Lower leg skin (tissue), 4 donors: ENCODE data around the gene TMEM200A. TPM values are rescaled to one million over a fixed set of nuclear protein-coding genes. Genes with fewer than 3 reads are reported as not detected.

Experiments
- DNase-seq, 2 donors: peaks; one replicate each; pipeline ENCODE4 v3.0.0-alpha.2; 2019; ENCODE audit warnings: low spot score in 2 of 2
- H3K4me3 ChIP-seq: fragments of 200-600 bp; sonication (generic); 2 replicates; pipeline ENCODE4 v1.5.1; 2017; ENCODE audit warnings: mild to moderate bottlenecking, low read depth; ENCODE audit not compliant: poor library complexity, severe bottlenecking
- CTCF ChIP-seq, 3 donors: fragments of 450-650 bp; IDR thresholded peaks; one replicate each; pipeline ENCODE4 v1.5.1; 2016; ENCODE audit warnings: antibody characterized with exemption in 3 of 3, mild to moderate bottlenecking in 3 of 3, moderate library complexity in 2 of 3
- POLR2A ChIP-seq, 2 donors: fragments of 450-650 bp; IDR thresholded peaks; one replicate each; pipeline ENCODE4 v1.6.1; 2016 to 2017; ENCODE audit warnings: antibody characterized with exemption in 2 of 2, mild to moderate bottlenecking in 1 of 2, moderate library complexity in 1 of 2
- WGBS, 2 donors: methylation state at CpG; one replicate each; pipeline ENCODE4 v1.1.5; 2018; 5-methylcytosine and 5-hydroxymethylcytosine counted together
- intact Hi-C: fragments of 100-400 bp; cut with DNase I; formaldehyde crosslinking; loops from one replicate; pipeline ENCODE4 v1.15.0; 2023; ENCODE audit warnings: low total_unique reads
- total RNA-seq, 4 donors: library from RNA; depleted of rRNA; stranded (reverse); fragments of >200 nt; gene quantifications; one replicate each; pipeline ENCODE4 v1.1.0, GENCODE V29; 2016

Gene TMEM200A
- total RNA-seq, 4 donors from 2014 or later = 0.23 to 1.6 (median 0.68) TPM

- TF ChIP-seq CTCF (IDR thresholded peaks at IDR 0.05) = no peak
- no peak for TF ChIP-seq POLR2A (IDR thresholded peaks at IDR 0.05)
- 53 to 77% methylated on average over 4 of the region's 4 CpGs for WGBS, 2 donors
- H3K4me3 ChIP-seq = no peak overlapping the region
- no peak for DNase-seq
- intact Hi-C loops = no loop called here
Measured at GRCh38 chr6:130362128-130362527, 3.7 kb upstream of the TMEM200A start.

DNA sequence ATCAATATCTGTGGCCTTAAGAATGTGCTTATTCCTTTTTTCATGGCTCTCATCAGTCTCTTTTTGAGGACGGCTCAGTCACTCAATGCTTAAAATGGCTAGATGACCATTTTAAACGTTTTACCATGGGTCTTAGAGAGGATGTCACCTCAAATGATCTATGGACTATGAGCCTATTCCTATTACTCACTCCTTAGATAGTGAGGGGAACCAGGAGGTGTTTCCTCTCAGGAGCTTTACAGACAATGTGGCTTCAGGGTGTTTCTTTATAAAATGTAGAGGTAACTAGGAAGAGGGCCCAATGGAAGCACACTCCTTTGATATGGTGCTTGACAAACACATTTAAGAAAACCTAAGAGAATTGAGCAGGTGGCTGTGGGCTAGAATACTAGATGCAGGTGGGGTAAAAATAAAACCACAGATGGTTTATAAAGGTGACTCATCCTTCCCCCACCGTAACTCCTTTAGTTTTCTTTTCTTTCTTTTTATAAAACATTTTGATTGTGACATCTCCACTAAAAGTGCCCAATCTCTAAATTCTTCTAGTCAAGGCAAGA lies 1.5 kb upstream of the TMEM200A start:
- intact Hi-C loops = no loop called here
- no peak for DNase-seq
- H3K4me3 ChIP-seq = no peak overlapping the region
- no peak for TF ChIP-seq CTCF (IDR thresholded peaks at IDR 0.05)
- TF ChIP-seq POLR2A (IDR thresholded peaks at IDR 0.05) = no peak
- WGBS, 2 donors = 37 to 45% methylated on average over 3 of the region's 3 CpGs

DNA sequence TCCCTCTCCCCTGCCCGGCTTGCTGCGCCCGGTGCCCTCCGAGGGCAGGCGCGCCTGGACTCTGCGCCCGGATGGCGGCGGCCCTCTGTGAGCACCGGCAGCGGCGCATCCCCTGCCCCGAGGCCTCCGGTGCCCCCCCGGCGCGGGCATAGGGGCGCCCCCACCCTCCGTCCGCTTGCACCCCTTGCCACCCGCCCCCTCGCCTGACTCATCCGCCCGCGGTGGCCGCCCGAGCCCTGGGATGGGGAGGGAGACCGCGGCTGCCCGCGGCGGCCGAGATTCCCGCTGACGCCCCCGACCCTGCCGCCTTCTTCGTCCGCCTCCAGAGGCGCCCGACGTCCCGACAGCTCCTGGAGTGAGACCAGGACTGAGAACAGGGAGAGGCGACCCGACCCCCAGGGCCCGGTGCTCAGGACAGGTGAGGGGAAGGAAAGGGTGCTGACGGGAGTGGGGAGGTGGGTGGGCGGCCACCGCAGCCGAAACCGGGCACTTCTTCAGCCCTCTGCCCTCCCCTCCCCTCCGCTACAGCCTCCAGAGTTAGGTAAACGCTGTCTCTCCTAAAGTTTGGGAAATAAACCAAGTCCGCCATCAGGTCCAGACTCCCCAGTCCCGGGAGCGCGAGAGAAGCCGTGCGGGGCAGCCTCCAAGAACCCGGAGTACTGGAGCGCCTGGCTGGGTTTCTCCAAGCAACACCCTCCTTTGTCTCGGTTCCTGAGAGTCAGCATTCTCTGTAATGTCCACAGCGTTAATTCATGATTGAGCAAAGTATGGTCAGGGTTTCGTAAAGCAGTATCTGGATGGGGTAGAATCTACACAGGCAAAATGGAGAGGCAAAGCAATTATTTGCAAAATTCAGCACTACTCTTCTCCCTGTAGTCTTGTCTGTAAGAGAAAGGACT lies 539 bp downstream of the TMEM200A start:
- H3K4me3 ChIP-seq = peak overlapping the region; percentile 38
- peak; percentile 44 to 92 for DNase-seq
- intact Hi-C loops = no loop called here
- TF ChIP-seq CTCF (IDR thresholded peaks at IDR 0.05) (no peak), POLR2A (IDR thresholded peaks at IDR 0.05) (no peak)
- 2% methylated on average over 19 to 34 of the region's 65 CpGs for WGBS, 2 donors

- intact Hi-C loops = no loop called here
- 46 to 55% methylated on average over 1 of the region's 1 CpG for WGBS, 2 donors
Measured at GRCh38 chr6:130367767-130368166, 1.9 kb downstream of the TMEM200A start.

GRCh38 chr6:130368576-130368975 lies 2.8 kb downstream of the TMEM200A start:
- WGBS, 2 donors = 55 to 67% methylated on average over 1 of the region's 1 CpG
- TF ChIP-seq CTCF (IDR thresholded peaks at IDR 0.05) (no peak), POLR2A (IDR thresholded peaks at IDR 0.05) (no peak)
- no peak overlapping the region for H3K4me3 ChIP-seq
- no peak for DNase-seq
- intact Hi-C loops = no loop called here

More at GRCh38 chr6:130367767-130368166, 1.9 kb downstream of the TMEM200A start:
- DNase-seq = no peak
- no peak for TF ChIP-seq POLR2A (IDR thresholded peaks at IDR 0.05)
- TF ChIP-seq CTCF (IDR thresholded peaks at IDR 0.05) = no peak
- no peak overlapping the region for H3K4me3 ChIP-seq
